Ureter (tissue), 1 donor: ENCODE results near the gene HTRA2. TPM values are rescaled to one million over a fixed set of nuclear protein-coding genes. Genes with fewer than 3 reads are reported as not detected.
"Not testable (repeated sequence)": the region's sequence is repeated elsewhere in the genome, so short reads cannot be mapped to it uniquely, and the experiment has no call there.

ENCODE experiments used
- DNase-seq: peaks from one replicate; pipeline ENCODE4 v3.0.0-alpha.2; 2020; ENCODE audit warnings: low spot score
- total RNA-seq: library from RNA; stranded (reverse); gene quantifications from one replicate; pipeline ENCODE4 v1.2.4, GENCODE V29; 2023
- donor health status: DM: yes; HTN: yes; CAD: no.

HTRA2 gene
- 22.4 TPM for total RNA-seq

GRCh38 chr2:74529357-74530238, at the start of gene HTRA2, which contains the start of gene AUP1:
HTRA2 (plus strand) TSS chr2:74529933; CDS start chr2:74530007, 74 bp downstream.
AUP1 (minus strand) TSS chr2:74529706; CDS start chr2:74529629, 77 bp downstream.
- DNase-seq = peak; percentile 99

GRCh38 chr2:74481431-74481830, 48.3 kb upstream of the HTRA2 start:
- DNase-seq = no peak

- no peak for DNase-seq
Measured at GRCh38 chr2:74481961-74482800, 47.6 kb upstream of the HTRA2 start.

- DNase-seq = peak; percentile 98
Measured at GRCh38 chr2:74482801-74483674, 46.7 kb upstream of the HTRA2 start, which contains the start of the genes CCDC142 and TTC31. CCDC142 (minus strand) TSS chr2:74482998; CDS start chr2:74482837, 161 bp downstream. TTC31 (plus strand) TSS chr2:74483081; CDS start chr2:74483096, 15 bp downstream.

GRCh38 chr2:74483675-74484164, 46.0 kb upstream of the HTRA2 start:
- not testable (repeated sequence) for DNase-seq

- no peak for DNase-seq
Measured at GRCh38 chr2:74486141-74486540, 43.6 kb upstream of the HTRA2 start.

- no peak for DNase-seq
Measured at GRCh38 chr2:74488643-74489481, 40.9 kb upstream of the HTRA2 start.

GRCh38 chr2:74489906-74490305, 39.8 kb upstream of the HTRA2 start:
- DNase-seq = no peak

- DNase-seq = no peak
Measured at GRCh38 chr2:74491648-74492544, 37.8 kb upstream of the HTRA2 start.

GRCh38 chr2:74493546-74493945, 36.2 kb upstream of the HTRA2 start:
- no peak for DNase-seq

- DNase-seq = no peak
Measured at GRCh38 chr2:74495440-74495839, 34.3 kb upstream of the HTRA2 start.

- DNase-seq = no peak
Measured at GRCh38 chr2:74496997-74497776, 32.5 kb upstream of the HTRA2 start.

- no peak for DNase-seq
Measured at GRCh38 chr2:74497777-74498499, 31.8 kb upstream of the HTRA2 start.

- DNase-seq = no peak
Measured at GRCh38 chr2:74498500-74499266, 31.1 kb upstream of the HTRA2 start.

- DNase-seq = no peak
Measured at GRCh38 chr2:74499267-74499939, 30.3 kb upstream of the HTRA2 start, which contains the start of gene LBX2. LBX2 (minus strand) TSS chr2:74499603; CDS start chr2:74499537, 66 bp downstream.

GRCh38 chr2:74499940-74500577, 29.7 kb upstream of the HTRA2 start:
- DNase-seq = no peak
